ENCODE measurements around the gene FAM217B. TPM values are rescaled to one million over a fixed set of nuclear protein-coding genes. Genes with fewer than 3 reads are reported as not detected.

The FAM217B gene
- total and polyA plus RNA-seq, 2 of the 8 experiments (the other 6 are each of a cell fraction or from before 2014, with no cell fraction given), result 5.4 to 28.5 TPM

DNA sequence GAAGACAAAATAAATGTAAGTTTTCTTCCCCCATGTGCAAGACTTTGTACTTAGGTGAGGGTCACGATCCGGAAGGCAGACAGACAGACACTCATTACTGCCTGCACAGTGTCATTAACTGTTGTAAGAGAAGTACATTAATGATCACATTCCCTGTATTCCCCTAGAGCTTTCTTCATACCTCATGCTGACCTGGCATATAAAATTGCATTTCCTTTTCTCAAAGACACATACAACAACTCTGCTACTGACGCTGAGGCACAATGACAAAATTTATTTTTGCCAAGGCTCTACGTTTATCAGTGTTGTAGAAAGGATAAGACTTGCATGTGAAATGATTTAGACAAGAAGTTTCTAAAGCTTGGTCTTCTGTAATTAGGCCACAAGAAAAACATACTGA is 3.8 kb upstream of the FAM217B start (continued):
- TF ChIP-seq RAD21 (IDR thresholded peaks at IDR 0.05 in 1 of 2, conservative IDR thresholded peaks at IDR 0.05 in 1 of 2; ENCODE audit: low read depth in 2 of 2, low read length in 2 of 2) (no peak), POLR2AphosphoS5 (IDR thresholded peaks at IDR 0.05; ENCODE audit: low read depth, low read length) (no peak), GTF2F1 (IDR thresholded peaks at IDR 0.05; ENCODE audit: borderline replicate concordance, low read depth, low read length) (no peak)

All from H1 (cell line).